Neural progenitor cell (in vitro differentiated cells): ENCODE measurements around the gene DCTPP1.

Experiments
- CTCF ChIP-seq: fragments of 200-600 bp; sonication (generic); IDR thresholded peaks from 2 replicates; pipeline ENCODE4 v1.5.1; 2017; ENCODE audit warnings: antibody characterized with exemption, mild to moderate bottlenecking
- EZH2 ChIP-seq: fragments of 200-600 bp; sonication (generic); IDR thresholded peaks from 2 replicates; pipeline ENCODE4 v1.6.1; 2017; ENCODE audit warnings: antibody characterized with exemption, mild to moderate bottlenecking, moderate library complexity

- TF ChIP-seq EZH2 (no peak), CTCF (no peak)
Measured at GRCh38 chr16:30375864-30376263, 54.0 kb downstream of the DCTPP1 start.
